GM06990 (cell line): ENCODE data around the gene ITPR1.

Experiments used
- DNase-seq: peaks from one replicate; pipeline ENCODE4 v3.0.0-alpha.2; 2011; ENCODE audit not compliant: insufficient read length; ENCODE audit errors: extremely low read depth
- H3K27me3 ChIP-seq: replicated peaks from 2 replicates; pipeline ENCODE4 v1.6.0; 2011; ENCODE audit warnings: low read length; ENCODE audit not compliant: control insufficient read depth, insufficient read depth
- H3K36me3 ChIP-seq: 2 replicates; pipeline ENCODE4 v1.5.1; 2011; ENCODE audit warnings: low read length; ENCODE audit not compliant: control insufficient read depth, insufficient read depth
- H3K4me3 ChIP-seq: replicated peaks from 2 replicates; pipeline ENCODE4 v1.5.1; 2011; ENCODE audit warnings: low read depth, mild to moderate bottlenecking, control low read depth, low read length
- CTCF ChIP-seq: IDR thresholded peaks from 2 replicates; pipeline ENCODE4 v1.5.1; 2011; ENCODE audit warnings: low read length, control low read depth, mild to moderate bottlenecking, inconsistent platforms; ENCODE audit not compliant: insufficient read depth, poor library complexity, severe bottlenecking

Gene ITPR1

GRCh38 chr3:4698125-4698821, 205.1 kb downstream of the ITPR1 start:
- TF ChIP-seq CTCF: no peak
- H3K27me3 ChIP-seq: no peaks in the 10 kb centered on the region
- DNase-seq: no peak
- H3K4me3 ChIP-seq: no peak overlapping the region
- H3K36me3 ChIP-seq: no peaks in the 10 kb centered on the region

GRCh38 chr3:4703054-4703480, 209.9 kb downstream of the ITPR1 start:
- no peaks in the 10 kb centered on the region for H3K27me3 ChIP-seq
- H3K36me3 ChIP-seq: no peaks in the 10 kb centered on the region
- no peak overlapping the region for H3K4me3 ChIP-seq
- DNase-seq: no peak
- TF ChIP-seq CTCF: no peak

- Histone ChIP-seq H3K36me3 (no peaks in the 10 kb centered on the region), H3K4me3 (no peak overlapping the region), H3K27me3 (no peaks in the 10 kb centered on the region)
- no peak for TF ChIP-seq CTCF
- DNase-seq: no peak
Observed at GRCh38 chr3:4704552-4704951, 211.4 kb downstream of the ITPR1 start.

GRCh38 chr3:4707324-4707723, 214.2 kb downstream of the ITPR1 start:
- H3K27me3 ChIP-seq: no peaks in the 10 kb centered on the region
- no peak for DNase-seq
- TF ChIP-seq CTCF: no peak
- H3K4me3 ChIP-seq: no peak overlapping the region
- H3K36me3 ChIP-seq: no peaks in the 10 kb centered on the region

- no peak for DNase-seq
Observed at GRCh38 chr3:4708230-4708629, 215.1 kb downstream of the ITPR1 start.

More at GRCh38 chr3:4708230-4708629, 215.1 kb downstream of the ITPR1 start:
- H3K27me3 ChIP-seq: no peaks in the 10 kb centered on the region
- no peak overlapping the region for H3K4me3 ChIP-seq
- H3K36me3 ChIP-seq: no peaks in the 10 kb centered on the region
- TF ChIP-seq CTCF: no peak
